Ammon's horn (tissue), 1 donor: ENCODE results near the gene ARID3A.
"Not testable (repeated sequence)": the region's sequence is repeated elsewhere in the genome, so short reads cannot be mapped to it uniquely, and the experiment has no call there.

Source experiments
- DNase-seq: peaks from one replicate; pipeline ENCODE4 v3.0.0-alpha.2; 2016; ENCODE audit warnings: low spot score

ARID3A gene

GRCh38 chr19:891421-892200, 34.2 kb upstream of the ARID3A start:
- not testable (repeated sequence) for DNase-seq

GRCh38 chr19:892243-892893, 33.5 kb upstream of the ARID3A start:
- DNase-seq: no peak

GRCh38 chr19:892894-893689, 32.7 kb upstream of the ARID3A start, which contains the start of the genes MED16 and RNU6-9:
TSS of gene MED16 (minus strand) at chr19:893187. CDS start at chr19:891131, 2,056 bp downstream.
TSS of gene RNU6-9 (plus strand) at chr19:893484.
- DNase-seq: peak; percentile 96

- no peak for DNase-seq
These were observed 29.4 kb upstream of the ARID3A start for GRCh38 chr19:896434-896833.

- DNase-seq: no peak
These were observed 28.8 kb upstream of the ARID3A start for GRCh38 chr19:896999-897398.

- no peak for DNase-seq
These were observed 28.3 kb upstream of the ARID3A start for GRCh38 chr19:897442-898039.

GRCh38 chr19:898663-899062, 27.2 kb upstream of the ARID3A start:
- DNase-seq: peak; percentile 83

- no peak for DNase-seq
These were observed 26.3 kb upstream of the ARID3A start for GRCh38 chr19:899336-900042.

GRCh38 chr19:900043-900301, 25.9 kb upstream of the ARID3A start:
- no peak for DNase-seq

GRCh38 chr19:900302-901111, 25.3 kb upstream of the ARID3A start:
- no peak for DNase-seq

GRCh38 chr19:901216-902092, 24.4 kb upstream of the ARID3A start:
- no peak for DNase-seq

- DNase-seq: no peak
These were observed 23.8 kb upstream of the ARID3A start for GRCh38 chr19:902093-902370.

GRCh38 chr19:902446-903226, 23.2 kb upstream of the ARID3A start:
- no peak for DNase-seq

- no peak for DNase-seq
These were observed 22.5 kb upstream of the ARID3A start for GRCh38 chr19:903266-903797.

- DNase-seq: no peak
These were observed 21.3 kb upstream of the ARID3A start for GRCh38 chr19:904545-904944.

- DNase-seq: no peak
These were observed 19.4 kb upstream of the ARID3A start for GRCh38 chr19:906480-906879.

GRCh38 chr19:907183-907853, 18.5 kb upstream of the ARID3A start:
- no peak for DNase-seq

- no peak for DNase-seq
These were observed 14.4 kb upstream of the ARID3A start for GRCh38 chr19:911197-912033.
